GM15510 (cell line): ENCODE results near the gene ST8SIA4.

Experiments
- POLR2A ChIP-seq: IDR thresholded peaks from 3 replicates; pipeline ENCODE4 v1.6.1; 2011; ENCODE audit warnings: borderline replicate concordance; ENCODE audit not compliant: insufficient read length; ENCODE audit errors: extremely low read depth

The ST8SIA4 gene

GRCh38 chr5:100780376-100780870 lies 122.7 kb downstream of the ST8SIA4 start:
- no peak for TF ChIP-seq POLR2A

- TF ChIP-seq POLR2A = no peak
Measured at GRCh38 chr5:100779669-100780375, 123.3 kb downstream of the ST8SIA4 start.

- no peak for TF ChIP-seq POLR2A
Measured at GRCh38 chr5:100777680-100778300, 125.3 kb downstream of the ST8SIA4 start.

- TF ChIP-seq POLR2A = no peak
Measured at GRCh38 chr5:100775533-100775855, 127.6 kb downstream of the ST8SIA4 start.

- TF ChIP-seq POLR2A = no peak
Measured at GRCh38 chr5:100772548-100772947, 130.5 kb downstream of the ST8SIA4 start.

- no peak for TF ChIP-seq POLR2A
Measured at GRCh38 chr5:100772006-100772405, 131.1 kb downstream of the ST8SIA4 start.

- no peak for TF ChIP-seq POLR2A
Measured at GRCh38 chr5:100771181-100771580, 131.9 kb downstream of the ST8SIA4 start.

GRCh38 chr5:100768221-100768620 lies 134.9 kb downstream of the ST8SIA4 start:
- TF ChIP-seq POLR2A = no peak

- no peak for TF ChIP-seq POLR2A
Measured at GRCh38 chr5:100762995-100763394, 140.1 kb downstream of the ST8SIA4 start.

GRCh38 chr5:100762108-100762507 lies 141.0 kb downstream of the ST8SIA4 start:
- TF ChIP-seq POLR2A = no peak

GRCh38 chr5:100761192-100761591 lies 141.9 kb downstream of the ST8SIA4 start:
- no peak for TF ChIP-seq POLR2A

- no peak for TF ChIP-seq POLR2A
Measured at GRCh38 chr5:100760688-100761087, 142.4 kb downstream of the ST8SIA4 start.

- no peak for TF ChIP-seq POLR2A
Measured at GRCh38 chr5:100758780-100759179, 144.3 kb downstream of the ST8SIA4 start.

GRCh38 chr5:100758306-100758705 lies 144.8 kb downstream of the ST8SIA4 start:
- no peak for TF ChIP-seq POLR2A

- TF ChIP-seq POLR2A = no peak
Measured at GRCh38 chr5:100757618-100758017, 145.5 kb downstream of the ST8SIA4 start.
